Uterus (tissue), 4 donors: ENCODE data around the gene MGRN1. TPM values are rescaled to one million over a fixed set of nuclear protein-coding genes. Genes with fewer than 3 reads are reported as not detected.

Experiments
- DNase-seq, 2 donors: peaks; one replicate each; pipeline ENCODE4 v3.0.0-alpha.2; 2019 to 2020
- H3K27ac ChIP-seq, 2 donors: fragments of 200-600 bp; sonication (generic); 1 replicate in 1 of 2; 2 replicates in 1 of 2; pipeline ENCODE4 v1.5.1; 2016 to 2018
- H3K27me3 ChIP-seq, 2 donors: fragments of 200-600 bp; sonication (generic); one replicate each; pipeline ENCODE4 v1.5.1; 2018 to 2019; ENCODE audit warnings: control low read depth in 1 of 2
- H3K36me3 ChIP-seq, 2 donors: fragments of 200-600 bp; sonication (generic); one replicate each; pipeline ENCODE4 v1.5.1; 2019; ENCODE audit warnings: control low read depth in 1 of 2
- H3K4me1 ChIP-seq, 2 donors: fragments of 200-600 bp; sonication (generic); one replicate each; pipeline ENCODE4 v1.5.1; 2018 to 2019; ENCODE audit warnings: control low read depth in 1 of 2
- H3K4me3 ChIP-seq, 2 donors: fragments of 200-600 bp; sonication (generic); 1 replicate in 1 of 2; 2 replicates in 1 of 2; pipeline ENCODE4 v1.5.1; 2018 to 2019; ENCODE audit warnings: mild to moderate bottlenecking in 1 of 2
- H3K9me3 ChIP-seq, 2 donors: fragments of 200-600 bp; sonication (generic); one replicate each; pipeline ENCODE4 v1.5.1; 2019; ENCODE audit warnings: control low read depth in 1 of 2
- CTCF ChIP-seq, 4 experiments: fragments of 200-600 bp in 2 of 4; fragments of 450-650 bp in 2 of 4; sonication (generic) in 2 of 4; IDR thresholded peaks; one replicate each; pipeline ENCODE4 v1.5.1; 2016 to 2019; ENCODE audit warnings: antibody characterized with exemption in 4 of 4, mild to moderate bottlenecking in 2 of 4, moderate library complexity in 1 of 4
- POLR2A ChIP-seq, 2 donors: fragments of 450-650 bp; IDR thresholded peaks; one replicate each; pipeline ENCODE4 v1.6.1; 2016; ENCODE audit warnings: antibody characterized with exemption in 2 of 2, mild to moderate bottlenecking in 1 of 2, moderate library complexity in 1 of 2
- intact Hi-C: fragments of 100-400 bp; cut with DNase I; formaldehyde crosslinking; loops from one replicate; pipeline ENCODE4 v1.15.1; 2023; ENCODE audit warnings: low total_unique reads
- total RNA-seq, 4 donors: library from RNA; depleted of rRNA in 3 of 4; stranded (reverse); fragments of >200 nt in 3 of 4; gene quantifications; one replicate each; pipeline versions ENCODE4 v1.1.0 to v1.2.4, GENCODE V29; 2014 to 2023
- donor health status: DM: yes; HTN: yes; CAD: no.

The MGRN1 gene
- total RNA-seq, 4 donors from 2014 or later, result 19.0 to 107 (median 68.6) TPM

DNA sequence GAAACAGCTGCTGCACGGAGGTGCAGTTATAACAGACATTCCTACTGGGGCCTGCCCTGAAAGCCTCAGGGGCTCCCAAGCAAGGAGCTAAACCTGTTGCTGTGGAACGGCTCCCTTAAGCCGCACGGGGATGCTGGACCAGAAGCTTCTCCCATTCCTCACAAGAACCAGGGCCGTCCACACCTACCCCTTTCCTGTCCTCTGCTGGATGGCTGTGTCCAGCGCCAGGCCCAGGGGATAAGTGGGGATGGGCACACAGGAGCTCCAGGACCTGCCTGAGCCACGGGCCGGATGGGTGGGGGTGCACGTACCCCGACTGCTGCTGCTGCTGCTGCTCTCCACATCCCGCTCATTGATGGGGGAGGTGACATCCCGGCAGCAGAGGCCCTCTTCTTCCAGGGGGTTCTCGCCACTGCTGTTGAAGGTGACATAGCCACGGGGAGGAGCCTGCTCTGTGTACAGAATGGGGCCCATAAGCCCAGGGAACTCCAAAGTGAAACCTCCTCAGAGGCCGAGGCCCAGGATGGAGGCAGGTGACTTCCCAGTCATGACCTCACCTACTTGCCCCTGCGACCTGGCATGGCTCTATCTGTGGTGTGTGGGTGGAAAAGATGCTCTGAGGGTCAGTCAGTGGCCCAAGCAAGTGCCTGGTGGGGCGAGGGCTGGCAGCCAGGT, 77.3 kb downstream of the MGRN1 start:
- TF ChIP-seq POLR2A (IDR thresholded peaks at IDR 0.05), result no peak
- TF ChIP-seq CTCF (IDR thresholded peaks at IDR 0.05), result no peak
- Histone ChIP-seq H3K27ac (no peak overlapping the region), H3K4me3 (no peak overlapping the region), H3K9me3 (no peaks in the 10 kb centered on the region), H3K4me1 (no peaks in the 10 kb centered on the region), H3K27me3 (no peaks in the 10 kb centered on the region), H3K36me3 (no peaks in the 10 kb centered on the region)
- no peak for DNase-seq
- intact Hi-C loops, result no loop called here

DNA sequence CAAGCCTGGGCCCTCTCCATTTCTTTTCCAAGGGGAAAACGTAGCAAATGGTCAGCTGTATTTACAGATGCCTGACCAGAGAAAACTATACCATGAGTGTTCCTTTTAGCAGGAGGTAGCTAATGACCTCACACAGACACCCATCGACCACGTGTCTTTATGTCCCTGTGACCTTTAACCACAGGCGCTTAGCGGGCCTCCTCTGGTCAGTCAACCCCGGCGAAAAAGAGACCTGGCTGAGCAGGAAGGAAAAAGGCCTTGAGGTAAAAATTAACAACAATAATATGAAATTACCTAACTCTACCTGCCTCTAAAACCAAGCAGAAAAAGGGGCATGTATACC, 77.8 kb downstream of the MGRN1 start:
- Histone ChIP-seq H3K27ac (no peak overlapping the region), H3K4me1 (no peaks in the 10 kb centered on the region), H3K27me3 (no peaks in the 10 kb centered on the region), H3K4me3 (no peak overlapping the region), H3K9me3 (no peaks in the 10 kb centered on the region), H3K36me3 (no peaks in the 10 kb centered on the region)
- no peak for DNase-seq
- no peak for TF ChIP-seq CTCF (IDR thresholded peaks at IDR 0.05)
- no peak for TF ChIP-seq POLR2A (IDR thresholded peaks at IDR 0.05)
- intact Hi-C loops, result no loop called here

DNA sequence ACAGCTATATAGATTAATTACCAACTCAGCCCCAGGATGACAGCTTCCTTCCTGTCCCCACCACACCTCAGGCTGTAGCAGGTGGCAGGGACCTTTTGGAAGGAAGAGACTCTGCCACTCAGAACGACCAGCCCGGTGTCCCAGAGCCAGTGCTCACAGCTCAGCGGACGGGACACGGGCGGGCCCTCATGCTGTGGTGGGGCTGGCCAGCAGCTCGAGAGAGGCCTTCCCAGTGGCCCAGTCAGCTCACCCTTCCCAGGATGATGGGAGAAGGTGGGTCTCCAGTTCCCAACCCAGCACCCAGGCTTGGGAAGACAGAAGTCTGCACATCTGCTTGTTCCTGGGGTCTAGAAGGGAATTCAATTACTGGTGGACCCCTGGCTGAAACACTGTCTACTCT, 79.3 kb downstream of the MGRN1 start:
- Histone ChIP-seq H3K9me3 (no peaks in the 10 kb centered on the region), H3K4me1 (no peaks in the 10 kb centered on the region), H3K36me3 (no peaks in the 10 kb centered on the region), H3K27ac (no peak overlapping the region), H3K27me3 (no peaks in the 10 kb centered on the region), H3K4me3 (no peak overlapping the region)
- no peak for TF ChIP-seq CTCF (IDR thresholded peaks at IDR 0.05)
- TF ChIP-seq POLR2A (IDR thresholded peaks at IDR 0.05), result no peak
- no peak for DNase-seq
- intact Hi-C loops, result no loop called here

- intact Hi-C loops, result no loop called here
- Histone ChIP-seq H3K4me1 (no peaks in the 10 kb centered on the region), H3K27me3 (no peaks in the 10 kb centered on the region), H3K4me3 (no peak overlapping the region), H3K9me3 (no peaks in the 10 kb centered on the region), H3K27ac (no peak overlapping the region), H3K36me3 (no peaks in the 10 kb centered on the region)
- TF ChIP-seq POLR2A (IDR thresholded peaks at IDR 0.05), result no peak
- no peak for TF ChIP-seq CTCF (IDR thresholded peaks at IDR 0.05)
- DNase-seq, result no peak
These were observed 79.9 kb downstream of the MGRN1 start for GRCh38 chr16:4704491-4704890.

DNA sequence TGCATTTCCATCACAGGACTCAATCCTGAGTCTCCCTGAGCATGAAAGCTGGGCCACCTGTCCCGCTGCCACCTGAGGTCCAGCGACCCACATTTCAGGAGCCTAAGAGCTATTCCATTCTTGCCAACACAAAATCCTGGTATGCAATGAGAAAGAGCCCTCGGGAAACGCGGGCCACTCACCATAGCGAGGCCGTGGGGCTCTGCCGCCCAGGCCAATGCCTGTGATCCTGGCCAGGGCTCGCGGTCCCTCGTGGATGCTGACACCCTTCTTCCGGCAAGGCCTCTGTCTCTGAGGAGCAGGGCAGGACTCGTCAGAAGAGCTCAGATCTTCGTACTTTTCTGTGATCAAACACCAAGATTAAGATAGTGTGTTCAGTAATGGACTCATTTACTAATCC, 80.3 kb downstream of the MGRN1 start:
- Histone ChIP-seq H3K4me1 (no peaks in the 10 kb centered on the region), H3K9me3 (no peaks in the 10 kb centered on the region), H3K36me3 (no peaks in the 10 kb centered on the region), H3K4me3 (no peak overlapping the region), H3K27me3 (no peaks in the 10 kb centered on the region), H3K27ac (no peak overlapping the region)
- intact Hi-C loops, result no loop called here
- TF ChIP-seq CTCF (IDR thresholded peaks at IDR 0.05) (no peak), POLR2A (IDR thresholded peaks at IDR 0.05) (no peak)
- no peak for DNase-seq
